ENCODE data around the gene LTBP3. TPM values are rescaled to one million over a fixed set of nuclear protein-coding genes. Genes with fewer than 3 reads are reported as not detected.

The LTBP3 gene
- polyA plus RNA-seq, 1 of the 3 experiments (the other 2 are of a cell fraction), result 167 TPM

- H2AFZ ChIP-seq (ENCODE audit: low read depth), result no peak overlapping the region
- H3K4me2 ChIP-seq, result peak overlapping the region; percentile 87
- ChIA-PET CTCF (interaction anchor here (0.7 to 5.9 kb wide), 8 partner anchors 8 to 84 kb away, joined by 4 to 78 read pairs (median 36); partner anchors contain the start of gene NEAT1), POLR2A (interaction anchor here (0.6 to 26.8 kb wide), 13 partner anchors 7 to 1315 kb away, joined by 3 to 1027 read pairs (median 19); partner anchors contain the start of genes FRMD8, NEAT1, POLA2 and SLC25A45)
- H3K27ac ChIP-seq (ENCODE audit: low read depth in 2 of 2, low read length in 1 of 2), result peak overlapping the region; percentile 99 to 100
- H3K9me3 ChIP-seq, result no peaks in the 10 kb centered on the region
- WGBS (ENCODE audit: low lambda C conversion rate), result 1% methylated on average over 20 of the region's 20 CpGs
- peaks cover 66% of the 10 kb centered on the region for H4K20me1 ChIP-seq (ENCODE audit: insufficient read depth)
- H3K4me3 ChIP-seq (ENCODE audit: low read depth in 2 of 2, low read length in 1 of 2), result peak overlapping the region; percentile 84 to 87
- no peaks in the 10 kb centered on the region for H3K27me3 ChIP-seq (ENCODE audit: insufficient read depth)
- peaks cover 81% of the 10 kb centered on the region for H3F3A ChIP-seq (replicated peaks; ENCODE audit: insufficient read depth)
- H3K9ac ChIP-seq, result peak overlapping the region; percentile 100
- DNase-seq, result no peak
- no peaks in the 10 kb centered on the region for H3K9me2 ChIP-seq
- peaks cover 12 to 18% of the 10 kb centered on the region in 2 experiments; a peak in 2 of 4 replicates for H3K4me1 ChIP-seq (ENCODE audit: control insufficient read depth in 1 of 2, insufficient read depth in 2 of 2, low read depth in 1 of 2, low read length in 1 of 2)
- peaks cover 95% of the 10 kb centered on the region for H3K79me2 ChIP-seq (ENCODE audit: insufficient read depth)
- peaks cover 55 to 65% of the 10 kb centered on the region in 2 experiments for H3K36me3 ChIP-seq (replicated peaks in 1 of 2; ENCODE audit: control insufficient read depth in 1 of 2, insufficient read depth in 2 of 2, low read length in 1 of 2)
- TF ChIP-seq NFIC (IDR thresholded peaks at IDR 0.05; ENCODE audit: borderline replicate concordance) (peak; percentile 5; the same call in 1 of the 2 replicates), FOXJ3 (CRISPR knock-in tag; IDR thresholded peaks at IDR 0.05) (no peak), GATA2 (CRISPR knock-in tag; IDR thresholded peaks at IDR 0.05) (no peak), FOXM1 (IDR thresholded peaks at IDR 0.05; ENCODE audit: low read depth) (no peak), NRF1 (IDR thresholded peaks at IDR 0.05; ENCODE audit: low read depth, low read length) (no peak), MEF2A (IDR thresholded peaks at IDR 0.05; ENCODE audit: borderline replicate concordance, low read depth) (no peak), SMC3 (IDR thresholded peaks at IDR 0.05; ENCODE audit: low read depth, low read length) (no peak), RCOR1 (IDR thresholded peaks at IDR 0.05; ENCODE audit: low read length) (no peak), JUND (IDR thresholded peaks at IDR 0.05) (no peak), SIN3A (IDR thresholded peaks at IDR 0.05; ENCODE audit: borderline replicate concordance, low read depth, low read length) (0 out of 2 replicates have a peak, but pooled peaks have one; percentile 0), RFX5 (IDR thresholded peaks at IDR 0.05; ENCODE audit: low read length) (no peak), USF1 (IDR thresholded peaks at IDR 0.05; ENCODE audit: borderline replicate concordance, low read depth) (no peak), RXRA (IDR thresholded peaks at IDR 0.05; ENCODE audit: borderline replicate concordance, low read depth) (no peak), CTCF (IDR thresholded peaks at IDR 0.05) (no peak), TEAD4 (IDR thresholded peaks at IDR 0.05; ENCODE audit: borderline replicate concordance, insufficient read depth) (no peak; the same call in 1 of the 2 replicates), GABPA (IDR thresholded peaks at IDR 0.05; ENCODE audit: low read depth) (no peak), TAF1 (IDR thresholded peaks at IDR 0.05; ENCODE audit: borderline replicate concordance, low read depth, low read length) (peak; percentile 6; the same call in 1 of the 2 replicates), FOSL2 (IDR thresholded peaks at IDR 0.05; ENCODE audit: borderline replicate concordance, low read depth) (no peak), RAD21 (IDR thresholded peaks at IDR 0.05; ENCODE audit: low read length) (no peak), YY1 (IDR thresholded peaks at IDR 0.05; ENCODE audit: low read depth) (no peak; the same call in 1 of the 2 replicates), POLR2AphosphoS5 (IDR thresholded peaks at IDR 0.05; ENCODE audit: low read depth, low read length) (peak; percentile 89), REST (IDR thresholded peaks at IDR 0.05; ENCODE audit: low read depth, low read length) (peak; percentile 61), ELF1 (IDR thresholded peaks at IDR 0.05) (0 out of 2 replicates have a peak, but pooled peaks have one; percentile 1), CHD2 (IDR thresholded peaks at IDR 0.05; ENCODE audit: low read length, partially characterized antibody) (no peak)
- TF ChIP-seq, protein P1, sequence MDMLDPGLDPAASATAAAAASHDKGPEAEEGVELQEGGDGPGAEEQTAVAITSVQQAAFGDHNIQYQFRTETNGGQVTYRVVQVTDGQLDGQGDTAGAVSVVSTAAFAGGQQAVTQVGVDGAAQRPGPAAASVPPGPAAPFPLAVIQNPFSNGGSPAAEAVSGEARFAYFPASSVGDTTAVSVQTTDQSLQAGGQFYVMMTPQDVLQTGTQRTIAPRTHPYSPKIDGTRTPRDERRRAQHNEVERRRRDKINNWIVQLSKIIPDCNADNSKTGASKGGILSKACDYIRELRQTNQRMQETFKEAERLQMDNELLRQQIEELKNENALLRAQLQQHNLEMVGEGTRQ (IDR thresholded peaks at IDR 0.05; ENCODE audit: borderline replicate concordance, low read depth, low read length), result no peak
These were observed 57.6 kb downstream of the LTBP3 start for GRCh38 chr11:65500387-65501185.
